Sciatic nerve (tissue), 2 donors: ENCODE measurements around the gene CDH13. TPM values are rescaled to one million over a fixed set of nuclear protein-coding genes. Genes with fewer than 3 reads are reported as not detected.

Experiments
- ATAC-seq: fragments of 200-7000 bp; cut with Tn5 transposase; one replicate; pipeline ENCODE4 v1.9.1; 2020; ENCODE audit warnings: mild to moderate bottlenecking, moderate library complexity
- DNase-seq: peaks from one replicate; pipeline ENCODE4 v3.0.0-alpha.2; 2020; ENCODE audit warnings: low spot score
- intact Hi-C: fragments of 100-400 bp; cut with DNase I; formaldehyde crosslinking; loops from one replicate; pipeline ENCODE4 v1.14.2; 2022
- total RNA-seq: library from RNA; stranded (reverse); fragmentation: NEBNext Ultra II Directional; extraction: Animal tissue kit (Norgen Biotek cat#: 25700); gene quantifications from one replicate; pipeline ENCODE4 v1.2.1, GENCODE V29; 2021
- donor health status: DM: no; HTN: no; CAD: no.
- donor health status: DM: no; HTN: no; CAD: no.

The CDH13 gene
- total RNA-seq, 1 donor from 2014 or later, result 7.5 TPM

DNA sequence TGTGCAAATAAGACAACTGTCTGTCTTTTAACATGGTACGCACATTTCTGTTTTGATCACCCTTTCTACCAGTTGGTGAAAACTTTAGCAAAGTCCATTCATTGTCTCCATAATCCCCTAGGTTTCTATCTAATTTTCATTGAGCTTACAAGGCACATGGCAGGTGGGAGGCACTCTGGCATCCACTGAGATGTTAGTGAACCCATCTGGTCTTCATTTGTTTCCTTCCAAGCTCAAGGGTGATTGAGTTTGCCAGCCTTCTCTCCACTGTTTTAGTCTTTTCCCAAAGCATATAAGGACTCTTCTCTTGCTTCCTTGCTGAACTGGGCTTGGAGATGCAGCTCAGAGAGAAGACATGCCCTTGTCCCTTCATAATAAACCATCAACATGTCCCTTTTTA is 179.1 kb downstream of the CDH13 start:
- DNase-seq, result no peak
- intact Hi-C loops, result no loop called here
- ATAC-seq, result no peak

DNA sequence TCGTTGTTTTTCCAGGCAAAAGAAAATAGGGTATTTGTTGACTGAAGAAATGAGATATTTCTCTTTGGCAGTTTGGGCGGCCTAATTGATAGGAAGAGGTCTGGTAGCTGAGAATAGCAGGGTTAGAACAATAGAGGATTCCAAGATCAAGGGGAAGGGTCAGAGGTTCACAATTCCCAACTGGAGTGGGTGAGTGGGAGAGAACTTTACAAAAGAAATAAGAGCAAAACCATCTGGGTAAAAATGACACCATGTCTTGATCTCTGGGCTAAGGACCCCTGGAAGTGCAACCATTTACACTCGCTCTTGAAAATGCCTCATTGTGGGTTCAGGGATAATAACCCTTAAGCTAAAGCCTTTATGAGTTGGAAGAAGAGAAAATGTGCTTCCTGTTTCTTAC is 180.5 kb downstream of the CDH13 start:
- ATAC-seq (no peak), DNase-seq (no peak)
- intact Hi-C loops, result no loop called here

DNA sequence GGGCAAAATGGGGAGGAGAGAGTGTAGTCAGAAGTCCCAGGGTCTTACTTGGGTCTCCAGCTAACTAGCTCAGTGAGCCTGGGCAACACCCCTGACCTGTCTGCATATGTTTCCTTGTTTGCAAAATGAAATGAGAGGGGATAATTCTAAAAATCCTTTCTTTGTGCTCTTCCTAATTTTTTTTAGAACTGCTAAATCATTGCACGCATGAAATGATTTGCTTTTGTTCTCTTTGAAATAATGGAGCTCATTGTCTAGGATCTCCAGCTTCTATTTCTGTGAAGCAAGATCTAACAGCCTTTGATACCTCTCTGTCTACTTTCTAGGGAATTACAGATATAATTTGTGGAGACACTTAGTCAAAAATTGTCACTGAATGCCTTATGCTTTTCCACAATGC is 181.3 kb downstream of the CDH13 start:
- intact Hi-C loops, result no loop called here
- ATAC-seq (no peak), DNase-seq (no peak)

DNA sequence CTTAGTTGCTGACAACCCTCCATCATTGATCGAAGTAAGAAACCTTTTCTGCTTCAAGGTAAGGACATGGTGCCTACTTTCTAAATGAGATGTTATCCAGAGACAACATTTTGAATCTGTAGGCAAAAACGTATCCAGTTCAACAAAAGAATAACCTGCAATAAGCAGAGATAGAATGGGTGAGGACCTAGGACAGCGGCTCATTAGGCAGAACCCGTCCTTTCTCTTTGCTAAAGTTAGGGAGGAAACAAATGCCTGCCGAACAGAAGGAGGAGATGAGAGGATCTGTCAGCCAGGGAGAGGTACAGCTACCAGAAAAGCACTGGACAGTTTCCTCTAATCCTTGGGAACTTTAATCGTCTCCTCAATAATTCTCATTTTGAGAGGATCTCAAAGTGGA is 183.3 kb downstream of the CDH13 start:
- intact Hi-C loops, result no loop called here
- no peak for ATAC-seq

DNA sequence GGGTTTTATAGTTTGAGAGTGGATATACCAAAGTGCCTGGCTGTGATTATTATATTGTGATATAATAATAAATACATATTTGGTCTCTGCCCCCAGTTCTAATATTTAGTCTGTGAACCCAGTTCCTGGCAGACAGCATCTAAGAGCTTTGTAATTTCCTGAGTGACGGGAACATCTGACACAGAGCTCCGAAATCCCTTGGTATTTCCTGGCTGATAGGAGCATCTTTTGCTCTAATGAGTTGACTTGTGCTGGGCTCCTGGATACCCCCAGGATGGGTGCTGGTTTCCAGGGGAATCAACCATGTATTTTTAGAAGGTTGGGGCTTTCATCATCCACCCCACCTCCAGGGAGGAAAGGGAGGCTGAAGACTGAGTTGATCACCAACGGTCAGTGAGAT is 187.3 kb downstream of the CDH13 start:
- DNase-seq, result no peak
- intact Hi-C loops, result no loop called here
- no peak for ATAC-seq

More for the DNA sequence above, 183.3 kb downstream of the CDH13 start:
- no peak for DNase-seq

DNA sequence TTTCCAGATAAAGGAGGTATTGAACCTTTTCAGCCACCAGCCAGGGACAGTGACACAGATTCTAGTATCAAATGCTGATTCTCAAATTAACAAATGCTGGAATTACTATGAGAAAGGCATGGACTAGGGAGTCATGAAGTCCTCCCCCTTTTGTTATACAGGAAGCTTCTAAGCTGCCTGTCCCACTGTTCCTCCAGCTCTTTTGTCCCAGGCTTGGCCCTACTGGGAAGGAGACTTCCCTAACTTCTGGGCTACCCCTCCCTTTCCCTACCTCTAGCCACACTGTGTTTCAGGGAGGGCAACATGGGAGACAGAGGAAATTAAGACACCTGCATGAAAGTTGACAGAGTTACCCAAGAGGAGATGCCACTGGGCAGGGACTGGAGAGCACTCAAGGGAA is 192.5 kb downstream of the CDH13 start:
- no peak for DNase-seq
- intact Hi-C loops, result no loop called here

DNA sequence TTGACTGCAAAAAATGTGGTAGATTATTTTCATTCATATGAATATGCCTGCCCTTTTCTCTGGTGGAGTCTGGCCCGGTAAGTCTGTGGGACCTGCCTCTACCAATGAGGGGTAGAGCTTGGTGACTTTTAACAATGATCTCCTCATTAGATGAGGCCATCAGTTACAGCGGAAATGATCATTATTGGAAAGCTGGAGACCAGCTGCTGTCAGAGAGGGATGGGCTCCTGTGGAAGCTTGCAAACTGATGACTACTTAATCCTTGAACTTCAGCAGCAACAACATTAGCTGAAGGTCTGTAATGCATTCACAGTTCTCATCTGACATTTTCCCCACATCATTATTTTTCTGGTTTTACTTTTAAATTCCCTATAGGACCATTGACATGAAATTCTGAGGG is 194.1 kb downstream of the CDH13 start:
- ATAC-seq (no peak), DNase-seq (no peak)
- intact Hi-C loops, result no loop called here

More for the DNA sequence above, 192.5 kb downstream of the CDH13 start:
- no peak for ATAC-seq

DNA sequence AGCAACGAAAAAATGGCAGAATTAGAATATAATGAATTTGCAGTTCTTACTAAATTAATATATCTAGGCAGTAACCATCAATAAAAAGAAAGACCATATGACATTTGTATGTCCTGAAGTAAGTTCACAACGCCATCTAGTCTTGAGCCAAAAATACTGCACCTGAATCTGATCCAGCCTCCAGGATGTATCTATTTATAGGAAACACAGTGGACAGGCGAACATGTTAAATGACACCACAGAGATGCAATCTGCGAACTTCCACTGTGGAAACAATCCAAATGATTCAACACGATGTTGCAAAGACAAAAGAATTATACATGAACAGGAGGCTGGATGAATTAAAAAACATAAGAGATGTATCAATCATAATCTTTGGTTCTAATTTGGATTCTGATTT is 197.6 kb downstream of the CDH13 start:
- no peak for ATAC-seq
- intact Hi-C loops, result no loop called here

DNA sequence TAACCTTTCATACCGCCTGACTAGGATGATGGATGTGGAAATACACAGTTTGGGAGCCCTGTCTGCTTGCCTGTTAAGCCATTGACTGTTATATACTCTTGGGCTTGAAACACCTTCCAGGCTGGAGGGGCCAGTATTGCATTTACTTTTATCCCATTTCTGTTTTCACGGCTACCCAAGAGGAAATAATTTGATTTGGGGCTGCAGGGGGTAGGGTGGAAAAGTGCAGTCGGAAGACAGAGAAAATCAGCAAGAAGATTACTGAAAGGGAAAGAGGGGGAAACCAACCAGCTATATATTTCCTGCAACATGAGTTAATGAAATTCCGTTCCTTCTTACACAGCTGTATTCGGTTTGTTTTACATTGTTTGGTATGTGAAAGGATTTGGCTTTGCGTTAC is 202.5 kb downstream of the CDH13 start:
- ATAC-seq (no peak), DNase-seq (no peak)
- intact Hi-C loops, result no loop called here

More for the DNA sequence above, 197.6 kb downstream of the CDH13 start:
- no peak for DNase-seq

DNA sequence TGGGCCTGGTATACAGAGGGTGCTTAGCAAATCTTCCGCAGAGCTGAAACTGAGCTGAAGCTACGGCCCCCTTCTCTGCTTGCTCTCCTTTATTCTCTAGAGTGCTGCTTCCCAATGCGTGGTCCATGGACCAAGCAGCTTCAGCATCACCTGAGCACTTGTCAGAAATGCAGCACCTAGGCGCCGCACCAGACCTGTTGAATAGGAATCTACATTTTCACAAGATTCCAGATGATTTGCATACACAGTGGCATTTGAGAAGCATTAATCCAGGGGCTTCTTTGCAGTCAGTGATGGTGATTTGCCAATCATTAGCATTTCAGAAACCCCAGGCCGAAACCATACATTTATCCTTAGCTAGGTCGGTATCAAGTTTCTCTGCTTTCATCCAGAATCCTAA is 204.2 kb downstream of the CDH13 start:
- ATAC-seq (no peak), DNase-seq (no peak)
- intact Hi-C loops, result no loop called here

DNA sequence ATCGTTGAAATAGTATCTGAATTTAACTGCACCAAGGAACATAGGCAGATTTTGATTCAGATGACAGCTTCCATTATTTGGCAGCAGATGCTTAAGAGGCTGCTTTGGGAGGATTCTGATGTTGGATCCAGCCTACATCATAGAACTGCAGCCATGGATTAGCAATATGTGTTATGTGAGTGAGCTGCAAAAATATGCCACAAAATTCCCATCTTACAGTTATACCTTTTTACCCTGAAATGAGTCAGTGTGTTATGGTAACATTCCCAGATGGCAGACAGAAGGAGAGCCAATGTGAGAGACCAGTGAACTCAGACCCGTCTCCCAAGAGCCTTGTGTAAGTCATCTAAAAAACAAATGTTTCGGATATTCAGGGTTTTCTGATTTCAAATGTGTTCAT is 206.1 kb downstream of the CDH13 start:
- intact Hi-C loops, result no loop called here
- ATAC-seq (no peak), DNase-seq (no peak)

DNA sequence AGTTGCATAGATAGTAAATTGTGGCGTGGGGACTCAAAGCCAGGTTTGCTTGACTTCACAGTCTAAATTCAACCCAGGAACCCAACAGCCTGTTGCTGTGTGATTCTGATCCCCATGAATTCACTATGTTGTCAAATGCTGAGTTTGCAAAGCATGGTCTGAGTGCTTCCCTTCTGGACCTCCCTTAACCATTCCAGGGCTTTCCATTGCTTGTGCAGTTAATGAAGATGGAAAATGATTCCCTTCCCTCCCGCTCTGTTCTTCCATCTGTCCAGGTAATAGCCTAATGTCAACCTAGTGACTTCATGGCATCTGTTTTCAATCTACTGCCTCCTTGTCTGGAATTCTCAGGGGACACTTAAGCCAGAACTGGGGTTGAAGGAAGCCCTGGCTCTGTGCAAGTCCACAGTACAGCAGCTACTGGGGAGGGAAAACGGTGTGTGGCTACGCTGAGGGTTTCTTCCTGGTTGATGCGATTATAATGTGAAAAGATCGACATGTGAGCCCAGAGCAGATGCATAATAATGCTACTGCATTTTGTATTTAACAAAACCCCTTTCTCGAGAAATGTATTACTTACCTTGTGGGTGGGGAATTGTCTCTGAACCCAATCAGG is 206.7 kb downstream of the CDH13 start:
- ATAC-seq, result no peak
- intact Hi-C loops, result no loop called here

DNA sequence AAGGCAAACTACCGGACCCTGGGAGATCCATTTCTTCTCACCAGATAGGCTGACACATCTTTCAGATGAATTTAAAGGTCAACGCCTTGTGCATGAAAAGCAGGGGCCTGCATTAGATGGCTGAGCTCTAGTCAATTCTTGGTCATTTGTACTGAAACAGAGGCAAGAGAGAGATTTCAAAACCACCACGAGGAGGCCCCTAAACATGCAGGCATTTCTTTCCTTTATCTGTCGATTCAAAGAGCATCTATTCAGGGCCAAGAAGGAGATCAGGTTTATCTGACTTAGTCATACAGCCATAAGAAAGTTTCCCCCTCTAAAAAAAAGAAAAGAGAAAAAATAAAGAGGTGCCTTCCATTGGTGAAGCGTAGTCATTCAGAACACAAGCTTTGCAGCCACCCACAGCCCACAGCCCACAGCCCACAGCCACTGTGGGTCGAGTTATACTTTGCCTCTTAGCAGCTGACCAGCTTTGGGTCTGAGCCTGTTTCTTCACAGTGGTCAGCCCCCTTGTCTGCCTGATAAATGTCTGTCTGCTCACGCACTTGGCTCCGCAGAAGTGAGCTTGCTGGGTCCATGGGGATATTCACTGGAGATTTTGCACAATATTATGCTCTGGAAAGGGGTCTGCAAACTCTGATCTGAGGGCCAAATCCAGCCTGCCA is 207.5 kb downstream of the CDH13 start:
- intact Hi-C loops, result no loop called here
- ATAC-seq, result no peak
- no peak for DNase-seq

More for the DNA sequence above, 206.7 kb downstream of the CDH13 start:
- no peak for DNase-seq

DNA sequence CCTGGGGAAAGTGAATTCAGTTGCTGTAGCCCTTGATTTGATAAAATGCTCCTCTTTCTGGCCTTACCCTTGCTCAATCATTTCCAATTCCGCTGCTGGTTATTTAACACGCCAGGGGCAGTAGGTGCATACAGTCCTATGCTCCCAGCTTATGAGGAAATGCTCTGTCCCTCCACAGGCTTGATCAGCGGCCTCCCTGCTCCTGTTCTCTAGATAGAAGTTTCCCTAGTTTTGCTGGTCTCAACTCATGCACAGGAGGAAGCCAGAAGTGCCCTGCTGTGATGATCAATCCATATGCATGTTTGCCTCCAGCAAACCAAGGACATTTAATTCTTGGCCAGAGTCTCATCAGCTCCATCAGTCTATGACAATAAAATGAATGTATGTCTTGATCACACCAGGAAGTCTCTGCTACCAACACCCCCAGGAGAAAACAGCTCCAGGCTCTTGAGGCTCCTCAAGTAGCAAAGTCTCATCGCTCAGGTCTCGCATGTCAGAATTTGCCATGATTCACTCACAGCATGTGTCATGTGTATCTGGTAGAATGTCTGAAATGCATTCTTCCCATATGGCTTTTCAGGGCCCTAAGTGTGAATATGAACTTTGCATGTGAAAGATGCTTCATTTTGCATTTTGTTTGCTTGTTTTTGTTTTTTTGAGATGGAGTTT is 208.9 kb downstream of the CDH13 start:
- DNase-seq (no peak), ATAC-seq (no peak)
- intact Hi-C loops, result no loop called here

DNA sequence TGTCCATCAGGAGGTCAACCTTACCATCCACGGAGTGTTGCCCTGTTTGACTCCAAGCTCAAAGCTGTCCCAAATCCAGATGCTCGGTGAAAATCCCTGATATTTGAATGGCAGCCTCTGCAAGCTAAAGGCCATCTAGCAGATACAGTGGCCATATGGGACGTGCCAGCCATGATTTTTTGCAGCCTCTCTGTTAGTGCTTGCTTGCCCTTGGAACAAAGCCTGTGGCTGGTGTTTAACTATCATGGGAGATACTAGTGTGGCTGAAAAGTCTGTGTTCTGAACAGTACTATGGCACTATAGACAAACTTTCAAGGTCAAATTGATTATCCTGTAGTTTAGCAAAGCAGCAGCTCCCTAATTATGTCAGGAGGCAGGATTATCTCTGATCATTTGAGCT is 214.3 kb downstream of the CDH13 start:
- intact Hi-C loops, result no loop called here
- DNase-seq (no peak), ATAC-seq (no peak)

DNA sequence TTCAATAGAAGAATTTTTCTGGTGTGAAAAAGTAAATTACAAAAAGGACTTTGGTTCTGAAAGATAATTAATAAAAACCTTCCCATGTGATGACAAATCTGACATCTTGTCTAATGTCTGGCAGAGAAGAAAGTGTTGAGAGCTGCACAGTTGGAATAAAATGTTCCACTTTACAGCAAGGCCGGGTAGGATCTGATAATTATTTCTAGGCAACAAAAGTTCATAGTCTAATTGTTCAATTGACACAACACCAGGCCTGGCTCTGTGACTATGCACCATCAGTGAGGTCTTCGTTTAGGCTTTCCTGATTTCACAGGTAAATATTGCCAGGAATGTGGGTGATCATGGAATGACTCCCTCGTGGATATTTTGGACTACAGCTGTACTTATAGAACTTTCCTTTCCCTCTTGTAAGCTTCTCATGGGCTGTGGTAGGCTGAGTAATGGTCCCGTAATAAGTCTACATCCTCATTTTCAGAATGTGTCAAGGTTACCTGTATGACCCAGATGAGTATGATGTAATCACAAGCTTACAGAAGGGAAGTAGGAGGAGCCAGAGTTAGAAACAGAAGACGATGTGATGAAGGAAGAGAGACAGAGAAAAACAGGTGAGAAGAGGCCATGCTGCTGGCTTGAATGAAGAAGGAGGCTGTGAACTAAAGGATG is 217.0 kb downstream of the CDH13 start:
- no peak for ATAC-seq
- intact Hi-C loops, result loop anchor here (2.0 kb wide), 1 partner anchor 73 kb away; no protein-coding TSS in a partner anchor
- no peak for DNase-seq

DNA sequence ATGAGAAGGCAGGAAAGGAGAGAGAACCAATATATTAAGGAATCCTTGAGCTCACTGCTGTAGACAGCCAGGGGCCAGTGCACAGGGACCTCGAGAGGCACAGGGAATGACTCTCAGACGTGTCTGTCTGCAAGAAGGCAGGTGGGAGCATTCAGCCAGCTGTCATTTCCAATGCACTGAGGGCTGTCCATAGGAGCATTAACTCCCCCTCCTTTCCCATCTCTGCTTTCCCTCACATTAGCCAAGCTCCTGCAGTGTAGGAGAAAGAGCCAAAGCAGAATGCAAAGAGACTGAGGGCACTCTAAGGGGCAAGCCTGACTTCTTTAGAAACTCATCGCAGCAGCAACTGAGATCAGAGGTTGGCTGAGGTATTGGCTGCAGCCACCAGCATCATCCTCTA is 218.3 kb downstream of the CDH13 start:
- no peak for ATAC-seq
- no peak for DNase-seq
- intact Hi-C loops, result loop anchor here (2.0 kb wide), 1 partner anchor 72 kb away; no protein-coding TSS in a partner anchor

DNA sequence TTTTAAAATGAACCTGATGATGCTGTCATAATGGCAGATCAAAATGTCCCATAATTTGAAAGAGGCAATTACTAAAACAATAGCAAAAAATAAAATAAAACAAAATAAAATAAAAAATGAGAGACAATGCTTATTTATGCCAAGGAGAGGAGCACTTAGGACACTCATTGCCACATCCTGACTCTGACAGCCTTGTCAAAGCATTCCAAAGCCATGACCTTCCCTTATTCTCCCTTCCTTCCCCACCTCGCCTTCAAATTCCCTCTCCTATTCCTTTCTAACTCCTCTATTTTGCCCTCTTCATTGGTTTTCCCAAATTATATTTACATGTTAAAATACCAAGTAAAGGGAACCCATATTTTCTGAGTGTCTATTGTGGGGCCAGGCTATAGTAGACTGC is 220.0 kb downstream of the CDH13 start:
- DNase-seq (no peak), ATAC-seq (no peak)
- intact Hi-C loops, result no loop called here

DNA sequence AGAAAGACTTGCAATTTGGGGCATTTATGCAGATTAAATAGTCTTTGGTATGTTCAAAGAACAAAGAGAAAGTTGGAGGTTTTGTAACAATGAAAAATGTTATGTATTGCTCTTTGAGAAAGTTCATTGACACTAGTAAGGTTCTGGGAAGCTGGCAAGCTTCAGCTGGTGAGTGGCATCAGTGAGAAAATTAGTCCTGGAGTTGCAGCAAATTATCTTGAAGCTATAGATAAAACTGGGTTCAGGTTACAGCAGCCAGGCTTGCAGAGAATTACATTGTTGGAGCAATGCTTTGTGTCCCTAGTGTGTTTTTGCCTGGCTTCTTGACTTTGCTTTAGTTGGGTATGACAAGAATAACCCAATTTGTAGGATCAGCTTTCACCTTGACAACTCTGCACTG is 221.2 kb downstream of the CDH13 start:
- no peak for DNase-seq
- no peak for ATAC-seq
- intact Hi-C loops, result no loop called here
